Globus pallidus (tissue), 1 donor: Measurements from ENCODE around the gene OLAH.
"Not testable (repeated sequence)": the region's sequence is repeated elsewhere in the genome, so short reads cannot be mapped to it uniquely, and the experiment has no call there.

ENCODE experiments used
- DNase-seq: peaks from one replicate; pipeline ENCODE4 v3.0.0-alpha.2; 2015; ENCODE audit warnings: low spot score

Gene OLAH

DNA sequence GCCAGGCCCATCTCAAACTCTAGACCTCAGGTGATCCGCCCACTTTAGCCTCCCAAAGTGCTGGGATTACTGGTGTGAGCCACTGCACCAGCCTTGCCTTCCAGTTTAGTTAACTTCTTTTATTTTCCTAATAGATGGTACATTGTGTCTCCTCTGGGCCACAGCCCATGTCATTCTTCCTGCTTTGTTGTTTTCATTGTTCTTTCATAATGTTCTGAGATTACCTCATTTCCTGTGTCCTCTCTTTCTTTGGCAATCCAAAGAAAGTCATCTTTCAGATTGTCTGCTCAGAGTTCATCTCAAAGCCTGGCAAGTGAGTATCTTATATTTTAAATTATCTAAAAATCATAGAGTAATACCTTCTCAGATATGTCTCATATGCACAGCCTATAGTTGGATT is at the start of gene OLAH:
OLAH (plus strand) TSS at position 270 of the 400 bp plus-strand sequence. CDS start 3,346 bp downstream, outside the sequence.
- no peak for DNase-seq

DNA sequence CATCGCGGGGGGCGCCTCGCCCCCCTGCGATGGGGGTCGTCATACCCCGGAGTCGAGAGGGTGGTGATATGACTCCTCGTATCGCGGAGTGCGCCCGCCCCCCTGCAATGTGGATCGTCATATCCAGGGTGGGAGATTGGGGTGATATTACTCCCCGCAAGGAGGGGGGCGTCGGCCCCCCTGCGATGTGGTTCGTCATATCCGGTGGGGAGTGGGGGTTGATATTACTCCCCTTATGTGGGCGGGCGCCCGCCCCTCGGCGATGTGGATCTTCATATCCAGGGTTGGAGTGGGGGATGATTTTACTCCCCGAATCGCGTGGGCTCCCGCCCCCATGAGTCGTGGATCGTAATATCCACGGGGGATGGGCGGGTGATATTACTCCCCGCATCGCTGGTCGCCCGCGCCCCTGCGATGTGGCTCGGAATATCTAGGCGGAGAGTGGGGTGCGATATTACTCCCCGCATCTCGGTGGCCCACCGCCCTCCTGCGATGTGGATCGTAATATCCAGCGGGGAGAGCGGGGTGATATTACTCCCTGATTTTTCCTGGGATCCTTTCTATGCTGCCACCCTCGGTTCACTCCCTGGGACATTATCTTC is 47.7 kb upstream of the OLAH start:
- no peak for DNase-seq

DNA sequence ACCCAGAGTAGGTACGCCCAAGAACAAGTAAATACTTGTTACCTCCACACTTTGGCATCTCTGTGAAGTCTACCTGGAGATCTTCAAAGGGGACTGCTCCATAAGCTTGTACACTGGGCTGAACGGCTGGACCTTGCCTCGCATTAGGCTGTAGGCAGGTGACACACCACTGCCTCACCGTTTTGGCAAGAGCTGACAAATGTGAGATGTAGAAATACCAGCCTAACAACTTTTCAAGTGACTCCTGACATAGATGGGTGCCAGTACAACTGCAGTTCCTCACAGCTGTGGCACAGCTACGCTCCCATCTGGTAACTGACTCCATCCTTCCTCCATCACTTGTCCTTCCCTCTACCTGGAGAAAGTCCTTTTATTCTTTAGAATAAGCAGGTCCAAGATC is 30.2 kb upstream of the OLAH start:
- DNase-seq, result not testable (repeated sequence)

DNA sequence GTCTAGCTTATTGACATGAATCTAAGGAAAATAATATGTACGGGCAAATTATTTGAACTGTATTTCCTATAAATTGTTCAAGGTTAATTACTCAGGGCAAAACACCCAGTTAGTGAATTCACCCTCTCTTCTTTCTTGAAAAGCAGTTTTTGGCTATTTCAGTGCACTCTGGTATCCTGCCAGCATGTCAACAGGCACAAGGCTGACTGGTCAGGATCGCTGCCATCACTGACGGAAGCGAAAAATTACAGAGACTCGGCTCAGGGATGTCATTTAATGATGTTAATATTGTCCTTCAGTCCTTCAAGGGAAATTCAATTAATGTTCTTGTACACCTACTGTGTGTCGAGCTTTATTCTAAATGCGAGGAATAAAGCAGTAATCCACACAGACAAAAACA is 28.3 kb upstream of the OLAH start:
- DNase-seq, result no peak

DNA sequence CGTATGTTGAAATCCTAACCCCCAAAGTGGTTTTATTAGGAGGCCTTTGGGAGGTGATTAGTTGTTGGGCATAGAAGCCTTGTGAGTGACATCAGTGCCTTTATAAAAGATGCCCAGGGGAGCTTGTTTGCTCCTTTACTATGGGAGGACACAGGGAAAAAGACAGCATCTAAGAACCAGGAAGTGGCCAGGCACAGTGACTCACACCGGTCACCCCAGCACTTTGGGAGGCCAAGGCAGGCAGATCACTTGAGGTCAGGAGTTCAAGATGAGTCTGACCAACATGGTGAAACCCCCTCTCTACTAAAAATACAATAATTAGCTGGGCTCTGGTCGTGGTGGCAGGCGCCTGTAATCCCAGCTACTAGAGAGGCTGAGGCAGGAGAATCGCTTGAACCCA is 22.8 kb upstream of the OLAH start:
- DNase-seq, result not testable (repeated sequence)

DNA sequence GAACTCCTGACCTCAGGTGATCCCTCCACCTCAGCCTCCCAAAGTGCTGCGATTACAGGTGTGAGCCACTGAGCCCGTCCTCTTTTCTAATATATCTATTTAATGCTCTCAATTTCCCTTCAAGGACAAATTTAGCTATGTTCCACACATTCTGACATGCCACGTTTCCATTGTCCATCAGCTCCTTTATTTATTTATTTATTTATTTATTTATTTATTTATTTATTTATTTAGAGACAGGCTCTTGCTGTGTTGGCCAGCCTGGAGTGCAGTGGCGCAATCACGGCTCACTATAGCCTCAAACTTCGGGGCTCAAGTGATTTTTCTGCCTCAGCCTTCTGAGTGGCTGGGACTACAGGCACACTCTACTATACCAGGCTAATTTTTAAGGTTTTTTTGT is 20.7 kb upstream of the OLAH start:
- DNase-seq, result not testable (repeated sequence)

DNA sequence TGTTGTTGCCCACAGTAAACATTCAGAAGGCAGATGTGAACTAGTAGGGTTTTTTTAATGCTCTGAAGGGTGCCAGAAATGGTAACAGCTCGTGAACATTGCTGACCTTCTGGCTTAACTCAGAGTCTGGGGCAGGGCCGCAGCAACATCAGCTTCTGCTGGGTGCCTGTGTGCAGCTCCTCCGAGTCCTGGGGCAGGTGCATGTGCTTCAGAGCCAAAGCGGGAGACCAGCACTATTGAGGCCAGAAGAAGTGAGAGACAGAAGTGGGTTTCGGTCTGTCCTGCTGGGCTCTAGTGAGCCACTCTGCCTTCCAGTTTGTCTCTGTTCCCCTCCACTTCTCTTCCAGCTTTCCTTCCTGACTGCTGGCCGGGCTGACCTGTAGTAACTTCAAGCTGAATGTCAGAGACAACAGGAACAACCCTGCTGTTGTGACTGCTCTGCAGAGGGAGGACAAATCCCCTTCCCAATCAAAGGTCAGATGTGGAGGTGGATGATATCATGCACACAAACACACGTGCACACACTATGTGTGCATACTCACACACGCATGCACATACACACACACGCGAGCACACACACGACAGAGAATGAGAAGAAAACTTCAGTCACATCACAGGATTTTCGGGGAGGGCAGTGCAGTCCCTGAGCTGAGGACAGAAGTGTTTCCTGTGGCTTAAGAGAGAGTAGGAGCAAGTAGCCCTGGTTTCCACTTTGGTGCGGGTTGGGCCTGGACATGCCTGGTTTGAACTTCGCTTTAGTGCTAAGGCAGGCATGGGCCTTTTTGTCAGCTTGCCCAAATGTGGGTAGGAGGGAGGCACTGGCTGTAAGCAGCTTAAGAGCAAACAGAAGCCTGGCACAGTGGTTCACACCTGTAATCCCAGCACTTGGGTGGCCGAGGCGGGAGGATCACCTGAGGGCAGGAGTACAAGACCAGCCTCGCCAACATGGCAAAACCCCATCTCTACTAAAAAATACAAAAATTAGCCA is 19.4 kb upstream of the OLAH start:
- not testable (repeated sequence) for DNase-seq

DNA sequence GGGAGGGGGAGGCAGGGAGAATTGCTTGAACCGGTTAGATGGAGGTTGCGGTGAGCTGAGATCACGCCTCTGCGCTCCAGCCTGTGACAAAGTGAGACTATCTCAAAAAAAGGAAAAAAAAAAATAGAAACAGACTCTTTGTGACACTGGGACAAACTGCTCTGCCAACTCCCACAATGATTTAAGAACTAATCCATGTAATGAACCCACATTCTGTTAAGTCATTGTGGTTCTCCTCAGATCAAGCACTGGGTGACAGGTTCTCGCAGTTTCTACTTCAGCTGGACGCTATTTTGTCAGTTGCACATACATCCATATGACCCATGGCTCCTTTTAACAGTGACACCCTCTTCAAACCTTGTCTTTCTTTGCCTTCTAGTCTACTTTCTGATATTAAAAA is 18.7 kb upstream of the OLAH start:
- not testable (repeated sequence) for DNase-seq

DNA sequence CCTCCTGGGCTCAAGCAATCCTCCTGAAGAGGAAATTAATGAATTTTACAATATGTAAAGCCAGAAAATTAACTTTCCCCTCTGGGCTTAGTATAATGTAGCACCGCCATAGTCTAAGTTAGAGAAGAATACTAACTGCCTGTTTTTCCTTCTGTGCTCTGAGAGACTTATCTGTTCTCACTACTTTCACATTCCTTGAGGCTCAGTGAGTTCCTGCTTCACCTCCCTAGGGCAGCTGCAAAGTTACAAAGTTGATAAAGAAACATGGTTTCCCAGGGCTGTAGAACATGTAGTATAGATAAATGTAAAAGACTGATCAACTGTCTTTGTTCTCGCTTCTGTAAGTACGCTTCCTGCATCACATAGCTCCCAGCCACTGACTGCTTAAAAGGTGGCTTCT is 16.0 kb upstream of the OLAH start:
- DNase-seq, result no peak

DNA sequence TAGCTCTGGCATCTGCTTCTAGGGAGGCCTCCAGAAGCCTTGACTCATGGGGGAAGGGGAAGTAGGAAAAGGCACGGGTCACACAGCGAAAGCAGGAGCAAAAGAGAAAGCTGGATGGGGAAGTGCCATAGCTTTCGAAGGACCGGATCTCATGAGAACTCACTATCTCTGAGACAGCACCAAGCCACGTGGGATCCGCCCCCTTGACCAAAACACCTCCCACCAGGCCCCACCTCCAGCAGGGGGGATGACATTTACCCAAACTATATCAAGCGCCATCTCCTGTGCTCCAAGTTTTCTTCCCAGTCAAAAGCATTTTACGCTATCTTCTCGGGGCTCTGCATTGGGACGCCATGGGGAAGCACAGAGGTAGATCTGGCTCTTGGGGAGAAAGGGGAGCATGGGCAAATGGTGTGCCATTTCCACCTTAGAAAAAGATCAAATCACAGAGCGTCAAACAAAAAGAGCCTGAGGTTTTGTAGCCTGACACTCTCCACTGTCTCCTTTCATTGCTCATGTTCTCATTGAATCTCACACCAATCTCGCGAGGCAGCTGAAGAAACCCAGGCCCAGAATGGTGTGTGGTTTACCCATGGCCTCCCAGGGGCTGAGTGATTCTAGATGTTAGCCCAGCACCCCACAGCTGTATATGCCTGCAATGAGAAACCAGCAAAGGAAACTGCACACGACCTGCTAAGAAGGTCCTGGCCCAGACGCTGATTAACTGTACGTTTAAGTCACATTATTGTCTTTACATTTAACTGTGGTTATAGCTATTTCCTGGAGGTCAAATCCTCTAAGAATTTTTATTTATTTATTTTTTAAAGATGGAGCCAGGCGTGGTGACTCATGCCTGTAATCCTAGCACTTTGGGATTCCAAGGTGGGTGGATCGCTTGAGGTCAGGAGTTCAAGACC is 8.1 kb upstream of the OLAH start:
- DNase-seq, result peak; percentile 59

DNA sequence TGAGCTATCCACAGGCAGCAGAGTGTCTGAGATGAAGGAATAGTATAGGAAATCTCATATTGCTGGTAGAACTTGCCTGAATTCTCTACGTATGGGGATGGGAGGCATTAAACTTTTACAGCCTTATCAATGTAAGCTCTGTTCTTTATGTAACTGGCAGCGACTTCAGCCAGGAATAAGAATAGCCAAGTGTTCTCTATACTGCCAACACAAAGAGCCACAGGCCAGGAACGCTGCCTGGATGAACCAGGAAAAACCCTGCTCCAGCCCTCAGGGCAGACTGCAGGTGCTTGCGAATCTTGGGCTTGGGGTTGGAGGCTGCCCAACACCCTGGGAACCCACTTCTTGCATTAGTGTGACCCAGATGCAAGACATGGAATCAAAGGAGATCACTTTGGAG is 6.1 kb upstream of the OLAH start:
- no peak for DNase-seq

DNA sequence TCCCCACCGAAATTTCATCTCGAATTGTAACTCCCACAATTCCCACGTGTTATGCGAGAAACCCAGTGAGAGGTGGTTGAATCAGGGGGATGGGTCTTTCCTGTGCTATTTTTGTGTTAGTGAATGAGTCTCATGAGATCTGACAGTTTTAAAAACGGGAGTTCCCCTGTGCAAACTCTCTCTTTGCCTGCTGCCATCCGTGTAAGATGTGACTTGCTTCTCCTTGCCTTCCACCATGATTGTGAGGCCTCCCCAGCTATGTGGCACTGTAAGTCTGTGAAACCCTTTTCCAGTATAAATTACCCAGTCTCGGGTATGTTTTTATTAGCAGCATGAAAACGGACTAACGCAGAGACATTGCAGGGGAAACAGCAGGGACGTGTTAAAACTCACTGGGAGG is 5.3 kb upstream of the OLAH start:
- no peak for DNase-seq

DNA sequence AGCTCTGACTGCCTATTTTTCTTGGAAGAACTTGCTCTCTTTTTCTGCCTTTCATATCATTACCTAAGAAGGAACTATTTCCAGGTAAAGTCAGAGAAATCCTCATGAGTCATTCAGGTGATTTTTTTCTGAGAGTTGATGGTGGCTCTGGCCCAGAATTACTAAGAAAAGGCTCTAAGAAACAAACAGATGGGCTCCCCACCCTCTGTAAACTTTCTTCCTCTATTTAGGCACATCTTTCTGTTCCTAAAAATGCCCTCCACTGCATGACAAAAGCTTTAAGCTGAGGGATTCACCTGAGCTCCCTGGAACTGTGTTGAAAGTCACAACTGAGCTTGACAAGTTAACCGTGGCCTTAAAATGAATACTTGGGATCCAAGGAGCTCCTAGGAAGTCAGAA is 1.6 kb downstream of the OLAH start:
- no peak for DNase-seq

DNA sequence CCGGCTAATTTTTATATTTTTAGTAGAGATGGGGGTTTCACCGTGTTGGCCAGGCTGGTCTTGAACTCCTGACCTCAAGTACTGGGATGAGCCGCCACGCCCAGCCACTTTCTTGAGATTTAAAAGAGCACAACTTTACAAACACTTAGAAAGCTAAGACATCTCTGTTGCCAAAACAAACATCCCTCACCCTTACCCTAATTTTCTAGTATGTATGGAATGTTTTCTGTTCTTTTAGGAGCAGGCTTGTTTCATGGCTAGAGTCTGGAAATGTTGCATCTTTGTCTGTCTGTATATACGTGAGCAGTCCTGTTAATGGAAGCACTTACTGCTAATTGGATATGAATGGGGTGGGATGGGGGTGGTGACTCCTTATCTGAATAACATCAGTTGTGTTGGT is 2.9 kb downstream of the OLAH start:
- no peak for DNase-seq

DNA sequence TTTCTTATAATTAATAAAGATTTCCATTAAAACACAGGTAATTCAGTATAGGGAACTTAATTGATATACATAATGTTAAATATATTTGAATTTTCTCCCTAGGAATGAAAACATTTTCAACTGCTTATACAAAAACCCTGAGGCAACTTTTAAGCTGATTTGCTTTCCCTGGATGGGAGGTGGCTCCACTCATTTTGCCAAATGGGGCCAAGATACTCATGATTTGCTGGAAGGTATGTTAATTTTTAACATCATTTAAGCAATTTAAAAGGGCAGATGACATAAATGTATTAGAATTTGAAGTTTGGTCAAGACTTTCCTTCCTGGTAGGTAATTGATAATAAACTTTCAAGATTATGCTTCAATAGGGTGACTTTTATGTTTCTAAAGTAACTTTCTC is 5.8 kb downstream of the OLAH start:
- DNase-seq, result no peak

DNA sequence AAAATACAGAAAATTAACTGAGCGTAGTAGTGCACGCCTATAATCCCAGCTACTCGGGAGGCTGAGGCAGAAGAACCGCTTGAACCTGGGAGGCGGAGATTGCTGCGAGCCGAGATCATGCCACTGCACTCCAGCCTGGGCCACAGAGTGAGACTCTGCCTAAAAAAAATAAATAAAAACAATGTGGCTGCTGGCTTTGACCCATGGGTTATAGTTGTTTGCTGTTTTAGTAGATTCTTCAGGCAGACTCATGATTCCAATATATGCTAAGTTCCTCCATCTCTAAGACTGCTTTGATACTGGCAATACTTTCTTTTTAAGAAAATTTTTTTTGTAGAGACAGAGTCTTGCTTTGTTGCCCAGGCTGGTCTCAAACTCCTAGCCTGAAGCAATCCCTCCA is 8.4 kb downstream of the OLAH start:
- DNase-seq, result no peak

DNA sequence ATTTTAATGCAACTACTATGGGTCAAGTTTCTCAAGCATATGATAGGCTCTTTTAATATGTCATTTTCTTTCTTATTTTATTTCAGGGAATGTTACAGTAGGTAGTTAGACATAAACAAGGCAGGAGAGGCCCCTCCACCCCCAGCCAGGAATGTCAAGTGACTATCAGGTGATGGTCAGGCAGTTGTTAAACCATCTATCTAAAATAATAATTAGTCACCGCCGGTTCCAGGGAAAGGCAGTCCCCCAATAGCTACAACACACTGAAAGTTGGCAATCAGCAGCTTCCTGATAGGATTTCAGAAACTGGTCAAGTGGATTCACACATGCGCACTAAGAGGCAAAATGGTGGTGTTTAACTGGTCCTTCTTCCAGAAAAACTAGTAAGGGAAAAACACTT is 9.3 kb downstream of the OLAH start:
- no peak for DNase-seq

DNA sequence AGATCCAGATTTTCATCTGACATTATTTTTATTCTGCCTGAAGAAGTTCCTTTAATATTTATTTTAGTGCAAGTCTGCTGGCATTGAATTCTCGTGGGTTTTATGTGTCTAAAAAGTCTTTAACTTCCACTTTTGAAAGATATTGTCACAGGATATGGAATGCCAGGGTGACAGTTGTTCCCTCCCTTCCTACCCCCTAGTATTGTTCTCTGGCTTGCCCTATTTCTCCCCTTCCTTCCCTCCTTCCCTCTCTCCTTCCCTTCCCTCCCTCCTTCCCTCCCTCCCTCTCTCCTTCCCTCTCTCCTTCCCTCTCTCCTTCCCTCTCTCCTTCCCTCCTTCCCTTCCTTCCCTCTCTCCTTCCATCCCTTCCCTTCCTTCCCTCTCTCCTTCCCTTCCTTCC is 14.9 kb downstream of the OLAH start:
- no peak for DNase-seq

DNA sequence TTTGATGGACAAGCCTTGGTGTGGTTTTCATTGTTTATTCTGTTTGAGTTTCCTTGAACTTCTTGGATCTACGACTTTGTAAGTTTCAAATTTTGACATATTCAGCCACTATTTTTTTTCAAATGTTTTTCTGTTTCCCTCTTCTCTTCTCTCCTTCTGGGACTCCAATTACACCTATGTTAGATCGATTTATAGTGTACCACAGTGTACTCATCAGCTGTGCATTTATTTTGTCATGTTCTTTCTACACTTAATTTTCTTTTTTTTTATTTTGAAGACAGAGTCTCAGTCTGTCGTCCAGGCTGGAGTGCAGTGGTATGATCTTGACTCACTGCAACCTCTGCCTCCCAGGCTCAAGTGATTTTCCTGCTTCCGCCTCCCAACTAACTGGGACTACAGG is 16.2 kb downstream of the OLAH start:
- no peak for DNase-seq

DNA sequence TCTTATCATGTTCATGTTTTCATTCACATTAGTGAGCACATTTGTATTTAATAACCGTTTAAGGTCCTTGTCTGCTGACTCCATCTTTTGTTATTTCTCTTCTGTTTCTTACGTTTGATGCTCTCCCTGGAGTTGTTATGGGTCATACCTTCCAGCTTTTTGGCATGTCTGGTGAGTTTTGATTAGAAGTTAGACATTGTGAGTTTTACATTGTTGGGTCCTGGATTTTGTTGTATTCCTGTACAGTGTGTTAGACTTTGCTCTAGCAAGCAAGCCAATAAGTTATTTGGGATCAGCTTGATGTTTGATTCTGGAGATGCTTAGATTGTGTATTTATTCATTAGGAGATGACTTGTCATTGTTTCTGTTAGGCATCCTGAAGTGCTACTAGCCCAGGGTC is 16.9 kb downstream of the OLAH start:
- no peak for DNase-seq

DNA sequence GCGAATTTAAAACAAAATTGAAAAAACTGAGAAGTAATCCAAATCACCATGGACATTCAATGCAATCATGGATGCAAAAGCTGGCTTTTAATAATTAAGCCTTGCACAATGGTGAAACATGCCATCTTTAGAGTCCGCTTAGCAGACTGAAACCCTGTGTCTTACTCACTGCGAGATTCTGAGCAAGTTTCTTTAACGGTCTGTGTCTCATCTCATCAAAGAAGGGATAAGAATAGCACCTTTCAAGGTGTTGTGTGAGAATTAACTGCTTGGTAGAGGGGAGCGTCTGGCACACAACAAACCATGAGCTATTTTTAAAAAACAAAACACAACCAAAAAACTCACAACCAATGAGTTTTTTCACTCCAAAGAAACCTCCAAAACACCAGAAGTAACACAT is 23.4 kb downstream of the OLAH start:
- no peak for DNase-seq

DNA sequence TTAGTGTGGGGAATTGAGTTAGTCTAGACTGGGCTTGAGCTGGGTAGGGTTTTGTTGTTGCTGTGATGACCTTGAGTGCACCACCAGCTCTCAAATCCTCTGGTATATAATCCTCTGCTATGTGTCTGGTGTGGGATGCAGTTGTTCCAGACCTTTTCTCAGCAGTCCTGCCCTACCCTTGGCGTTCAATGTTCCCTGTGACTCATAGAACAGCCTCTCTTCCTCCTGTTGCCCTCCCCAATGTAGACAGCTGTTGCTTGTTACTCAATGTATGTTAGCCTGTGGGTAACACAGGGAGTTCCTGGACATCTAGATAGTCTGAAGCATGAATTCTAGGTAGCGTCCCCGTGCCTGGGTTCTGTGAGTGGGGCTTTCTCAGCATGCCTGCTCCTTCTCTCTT is 25.1 kb downstream of the OLAH start:
- DNase-seq, result no peak
